K562 (cell line): ENCODE measurements around the gene ATIC. TPM values are rescaled to one million over a fixed set of nuclear protein-coding genes. Genes with fewer than 3 reads are reported as not detected.

Source experiments
- ATAC-seq: fragments of 200-7000 bp; cut with Tn5 transposase; 3 replicates; pipeline ENCODE4 v1.9.1; 2020; ENCODE audit warnings: moderate library complexity
- BruUV-seq: library from RNA; stranded (reverse); fragments of 400-500 nt; replicated peaks from 2 replicates; lab custom pipeline; 2021; lab: Mats Ljungman, UMichigan
- CTCF ChIA-PET: fragments of 300-600 bp; formaldehyde crosslinking; extraction: SDS; loops from one replicate; lab custom pipeline; 2021; ENCODE audit warnings: low intra/inter-chr PET ratio; lab: Yijun Ruan, JAX
- POLR2A ChIA-PET: fragments of 300-600, 350-650 bp; sonication (Branson Sonifier 250); formaldehyde crosslinking; extraction: SDS; loops from one replicate; lab custom pipeline; 2021; ENCODE audit warnings: antibody characterized with exemption, inconsistent platforms; lab: Yijun Ruan, JAX
- DNase-seq, 4 experiments: peaks; one replicate each; pipeline versions ENCODE4 v3.0.0 to v3.0.0-alpha.2; 2011 to 2018; ENCODE audit warnings: low spot score in 3 of 4, mixed read lengths in 3 of 4; ENCODE audit errors: extremely low read depth in 1 of 4
- FAIRE-seq: peaks from 2 replicates; lab custom pipeline; 2011; peaks lifted over from hg19 to GRCh38; lab: Jason Lieb, UNC
- H2AFZ ChIP-seq: 2 replicates; pipeline ENCODE4 v1.6.0; 2011; ENCODE audit warnings: low read depth, low read length, control low read depth, inconsistent platforms
- H3K27ac ChIP-seq: fragments of 200-600 bp; 3 replicates; pipeline ENCODE4 v1.8.0; 2011; ENCODE audit warnings: low read depth, mild to moderate bottlenecking, control low read depth, inconsistent platforms, low read length, moderate library complexity, mixed read lengths; ENCODE audit errors: extremely low read depth
- H3K27me3 ChIP-seq, 2 experiments: fragments of 300-600 bp in 1 of 2; 2 replicates in 1 of 2; 3 replicates in 1 of 2; pipeline versions ENCODE4 v1.6.0 to v1.8.0; 2011; ENCODE audit warnings: inconsistent platforms in 2 of 2, low read length in 2 of 2, mild to moderate bottlenecking in 1 of 2, mixed read lengths in 1 of 2, moderate library complexity in 1 of 2; ENCODE audit not compliant: control insufficient read depth in 2 of 2, insufficient read depth in 2 of 2
- H3K36me3 ChIP-seq: fragments of 300-600 bp; 3 replicates; pipeline ENCODE4 v1.8.0; 2011; ENCODE audit warnings: mild to moderate bottlenecking, low read length, inconsistent platforms; ENCODE audit not compliant: control insufficient read depth, insufficient read depth
- H3K4me1 ChIP-seq, 2 experiments: fragments of 200-600 bp in 1 of 2; replicated peaks in 1 of 2; 2 replicates in 1 of 2; 3 replicates in 1 of 2; pipeline versions ENCODE4 v1.5.1 to v1.8.0; 2011; ENCODE audit warnings: inconsistent platforms in 2 of 2, low read length in 2 of 2, mild to moderate bottlenecking in 1 of 2, mixed read lengths in 1 of 2, moderate library complexity in 1 of 2; ENCODE audit not compliant: control insufficient read depth in 2 of 2, insufficient read depth in 2 of 2
- H3K4me2 ChIP-seq: 2 replicates; pipeline ENCODE4 v1.6.1; 2011; ENCODE audit warnings: low read length, control low read depth, inconsistent platforms, mixed read lengths; ENCODE audit not compliant: insufficient read depth
- H3K4me3 ChIP-seq: fragments of 200-600 bp; sonication (generic), shearing (Covaris generic); 2 replicates; pipeline ENCODE4 v1.5.1; 2016; ENCODE audit warnings: control low read depth, inconsistent platforms
- H3K79me2 ChIP-seq: fragments of 200-600 bp; 3 replicates; pipeline ENCODE4 v1.8.0; 2011; ENCODE audit warnings: low read length, inconsistent platforms; ENCODE audit not compliant: control insufficient read depth, insufficient read depth
- H3K9ac ChIP-seq, 2 experiments: 2 replicates each; pipeline versions ENCODE4 v1.6.0 to v1.6.1; 2011; ENCODE audit warnings: low read depth in 2 of 2, low read length in 2 of 2, control low read depth in 1 of 2, inconsistent platforms in 1 of 2, mild to moderate bottlenecking in 1 of 2, mixed read lengths in 1 of 2; ENCODE audit not compliant: insufficient read depth in 1 of 2
- H3K9me1 ChIP-seq: one replicate; pipeline ENCODE4 v1.6.0; 2011; ENCODE audit warnings: inconsistent platforms, mild to moderate bottlenecking, low read length, moderate library complexity; ENCODE audit not compliant: control insufficient read depth, insufficient read depth
- H3K9me3 ChIP-seq: replicated peaks from 2 replicates; pipeline ENCODE4 v1.5.1; 2011; ENCODE audit warnings: low read depth, low read length, inconsistent platforms; ENCODE audit not compliant: control insufficient read depth, insufficient read depth
- H4K20me1 ChIP-seq: replicated peaks from 2 replicates; pipeline ENCODE4 v1.6.1; 2011; ENCODE audit warnings: low read length, inconsistent platforms, mixed read lengths; ENCODE audit not compliant: control insufficient read depth, insufficient read depth
- CEBPB ChIP-seq: fragments of 450-650 bp; IDR thresholded peaks from 2 replicates; pipeline ENCODE4 v1.6.1; 2016; ENCODE audit warnings: missing genetic modification characterization, missing compliant biosample characterization
- MITF ChIP-seq: IDR thresholded peaks from 2 replicates; pipeline ENCODE4 v1.6.1; 2014; ENCODE audit warnings: antibody characterized with exemption
- RBBP5 ChIP-seq: fragments of 200-600 bp; sonication (generic); IDR thresholded peaks from 2 replicates; pipeline ENCODE4 v1.6.1; 2012; ENCODE audit warnings: borderline replicate concordance, mild to moderate bottlenecking, low read length, control low read depth, inconsistent platforms; ENCODE audit not compliant: insufficient read depth, poor library complexity, severe bottlenecking
- USF2 ChIP-seq: sonication (generic); formaldehyde crosslinking; IDR thresholded peaks from 2 replicates; pipeline ENCODE4 v1.5.0; 2020; ENCODE audit warnings: missing genetic modification reagents
- ZNF24 ChIP-seq: fragments of 450-650 bp; IDR thresholded peaks from 2 replicates; pipeline ENCODE4 v1.6.1; 2016
- ZNF316 ChIP-seq: fragments of 450-650 bp; IDR thresholded peaks from 2 replicates; pipeline ENCODE4 v1.6.1; 2016
- ZNF77 ChIP-seq: fragments of 250-450 bp; sonication (Bioruptor Pico); IDR thresholded peaks from 2 replicates; pipeline ENCODE4 v1.5.0; 2020
- WGBS: fragments of 100-300 bp; shearing (Covaris generic); methylation state at CpG from one replicate; pipeline ENCODE4 v1.1.6; 2016; ENCODE audit warnings: low coverage, mixed read lengths; ENCODE audit not compliant: insufficient coverage; ENCODE audit errors: missing lambda C conversion rate; 5-methylcytosine and 5-hydroxymethylcytosine counted together
- in situ Hi-C: fragments of 300-500 bp; cut with MboI; formaldehyde crosslinking; loops from 4 replicates; pipeline ENCODE4 v1.15.0; 2018; ENCODE audit warnings: inconsistent platforms, mixed read lengths
- intact Hi-C: fragments of 100-400 bp; cut with micrococcal nuclease; formaldehyde crosslinking; loops from 2 replicates; pipeline ENCODE4 v1.14.2; 2022
- polyA plus RNA-seq, 8 experiments: library from polyadenylated mRNA; depleted of rRNA in 4 of 8; stranded (reverse) in 5 of 8; unstranded in 3 of 8; fragments of >200 nt; fragmentation: Nextera tagmentation in 2 of 8; fragmentation: Illumina TruSeq in 1 of 8; extraction: Ambion mirVana in 2 of 8; extraction: Trizol in 1 of 8; gene quantifications; 2 replicates each; pipeline versions ENCODE4 v1.2.1 to v1.2.3, GENCODE V29; 2011 to 2014; ENCODE audit warnings: inconsistent platforms in 1 of 8, missing spikeins in 1 of 8
- total RNA-seq, 7 experiments: library from RNA; depleted of rRNA in 6 of 7; stranded (reverse); fragments of >200 nt in 6 of 7; fragmentation: Illumina TruSeq in 2 of 7; extraction: Trizol in 2 of 7; gene quantifications; 2 replicates each; pipeline versions ENCODE4 v1.2.1 to v1.2.3, GENCODE V29; 2011 to 2021; ENCODE audit warnings: low replicate concordance in 1 of 7

Gene ATIC
- total and polyA plus RNA-seq, 9 of the 15 experiments (the other 6 are each of a cell fraction or from before 2014, with no cell fraction given), result 45.6 to 480 (median 212) TPM

DNA sequence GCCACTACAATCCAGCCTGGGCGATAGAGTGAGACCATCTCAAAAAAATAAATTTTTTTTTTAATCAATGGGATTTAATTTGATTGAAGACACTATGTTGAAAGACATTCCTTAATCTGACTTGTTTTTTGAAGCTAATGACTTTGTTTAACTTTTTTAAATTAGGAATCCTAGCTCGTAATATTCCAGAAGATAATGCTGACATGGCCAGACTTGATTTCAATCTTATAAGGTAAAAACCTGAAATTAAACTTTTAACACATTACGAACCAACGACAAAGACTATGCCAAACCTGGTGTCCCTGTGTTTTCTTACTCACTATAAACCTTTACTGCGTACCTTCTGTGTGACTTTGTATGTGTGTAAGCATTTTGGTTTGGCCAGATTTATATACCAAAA, 7.6 kb downstream of the ATIC start:
- H3K9me3 ChIP-seq, result no peaks in the 10 kb centered on the region
- POLR2A ChIA-PET, result interaction anchor here (1.1 kb wide), 1 partner anchor 31 kb away, joined by 4 read pairs; no protein-coding TSS in a partner anchor
- no TSS peak for BruUV-seq
- peaks cover 85% of the 10 kb centered on the region for H3K79me2 ChIP-seq
- no peak for FAIRE-seq
- H3K4me2 ChIP-seq, result no peak overlapping the region
- intact Hi-C loops (no loop called here), in situ Hi-C loops (no loop called here)
- TF ChIP-seq USF2 (CRISPR knock-in tag) (no peak), ZNF316 (peak; percentile 52; the same call in 1 of the 2 replicates)
- WGBS, result 96% methylated on average over 5 of the region's 5 CpGs
- no peak overlapping the region for H2AFZ ChIP-seq
- no peak for ATAC-seq
- H3K36me3 ChIP-seq, result peaks cover 91% of the 10 kb centered on the region
- CTCF ChIA-PET, result no interaction called here
- DNase-seq, result no peak
- H4K20me1 ChIP-seq, result no peaks in the 10 kb centered on the region
- no peak overlapping the region for H3K27ac ChIP-seq
- no peak overlapping the region for H3K9ac ChIP-seq
- H3K4me3 ChIP-seq, result no peak overlapping the region
- no peaks in the 10 kb centered on the region for H3K27me3 ChIP-seq
- peaks cover 0 to 4% of the 10 kb centered on the region in 2 experiments; a peak in 2 of 5 replicates for H3K4me1 ChIP-seq
- no peaks in the 10 kb centered on the region for H3K9me1 ChIP-seq

DNA sequence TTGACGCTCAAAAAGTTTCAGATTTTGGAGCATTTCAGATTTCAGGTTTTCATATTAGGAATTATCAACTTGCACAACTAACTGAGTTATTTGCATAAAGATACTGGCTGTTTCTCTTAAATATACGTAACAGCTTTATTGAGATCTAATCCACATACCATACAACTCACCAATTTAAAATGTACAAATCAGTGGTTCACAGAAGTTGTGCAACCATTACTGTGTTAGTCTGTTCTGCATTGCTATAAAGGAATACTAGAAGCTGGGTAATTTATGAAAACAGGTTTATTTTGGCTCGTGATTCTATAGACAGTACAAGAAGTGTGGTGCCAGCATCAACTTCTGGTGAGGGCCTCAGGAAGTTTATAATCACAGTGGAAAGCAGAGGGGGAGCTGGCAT, 8.2 kb downstream of the ATIC start:
- CTCF ChIA-PET, result no interaction called here
- Histone ChIP-seq H3K79me2 (peaks cover 85% of the 10 kb centered on the region), H3K9me1 (no peaks in the 10 kb centered on the region), H3K36me3 (peaks cover 91% of the 10 kb centered on the region), H3K9ac (no peak overlapping the region), H2AFZ (no peak overlapping the region), H3K4me2 (no peak overlapping the region), H3K4me3 (no peak overlapping the region), H4K20me1 (no peaks in the 10 kb centered on the region), H3K9me3 (no peaks in the 10 kb centered on the region), H3K27me3 (no peaks in the 10 kb centered on the region), H3K4me1 (peaks cover 0 to 4% of the 10 kb centered on the region in 2 experiments; a peak in 1 of 5 replicates), H3K27ac (no peak overlapping the region)
- intact Hi-C loops, result loop anchor here (5.0 kb wide), 1 partner anchor 33 kb away; no protein-coding TSS in a partner anchor
- ATAC-seq (no peak), FAIRE-seq (no peak), DNase-seq (no peak)
- 80% methylated on average over 3 of the region's 3 CpGs for WGBS
- POLR2A ChIA-PET, result interaction anchor here (0.6 to 1.1 kb wide), 3 partner anchors 8 to 1559 kb away, joined by 3 to 8 read pairs (median 4); partner anchors contain the start of gene ATIC
- in situ Hi-C loops, result no loop called here
- TF ChIP-seq MITF (no peak), RBBP5 (no peak), ZNF24 (no peak), ZNF77 (CRISPR knock-in tag) (no peak), CEBPB (tag) (peak; percentile 22; the same call in 1 of the 2 replicates)
- no TSS peak for BruUV-seq
